OCI-LY3 (cell line): ENCODE data around the gene MLF2.

Experiments
- H2AFZ ChIP-seq: fragments of 200-600, 300-600 bp; shearing (Covaris generic); 2 replicates; pipeline ENCODE4 v1.6.0; 2014; ENCODE audit warnings: antibody characterized with exemption, low read depth, low read length
- H3K27ac ChIP-seq: fragments of 200-600, 300-600 bp; sonication (generic); 2 replicates; pipeline ENCODE4 v1.5.1; 2014; ENCODE audit warnings: mild to moderate bottlenecking, low read length, moderate library complexity, mixed read lengths
- H3K27me3 ChIP-seq: fragments of 200-600, 300-600 bp; sonication (generic); 2 replicates; pipeline ENCODE4 v1.6.1; 2014; ENCODE audit warnings: low read depth, low read length, mixed read lengths
- H3K36me3 ChIP-seq: fragments of 200-600, 300-600 bp; sonication (generic); replicated peaks from 2 replicates; pipeline ENCODE3; 2014; ENCODE audit warnings: low read depth, low read length, mixed read lengths
- H3K4me1 ChIP-seq: fragments of 300-600, 200-600 bp; sonication (generic); 2 replicates; pipeline ENCODE4 v1.6.1; 2014; ENCODE audit warnings: low read length, mixed read lengths
- H3K4me2 ChIP-seq: fragments of 200-600, 300-600 bp; sonication (generic); 2 replicates; pipeline ENCODE4 v1.6.1; 2014; ENCODE audit warnings: low read length, mixed read lengths
- H3K4me3 ChIP-seq: fragments of 300-600, 200-600 bp; sonication (generic); 2 replicates; pipeline ENCODE4 v1.5.1; 2014; ENCODE audit warnings: antibody characterized with exemption, mild to moderate bottlenecking, low read length, moderate library complexity
- H3K79me2 ChIP-seq: fragments of 300-600, 200-600 bp; shearing (Covaris generic); 2 replicates; pipeline ENCODE4 v1.6.1; 2014; ENCODE audit warnings: mild to moderate bottlenecking, low read length, mixed read lengths
- H3K9ac ChIP-seq: fragments of 300-600, 200-600 bp; shearing (Covaris generic); 2 replicates; pipeline ENCODE4 v1.6.0; 2014; ENCODE audit warnings: mild to moderate bottlenecking, low read length, moderate library complexity
- H3K9me3 ChIP-seq: fragments of 200-600, 300-600 bp; shearing (Covaris generic); 2 replicates; pipeline ENCODE4 v1.6.1; 2014; ENCODE audit warnings: low read length, mixed read lengths; ENCODE audit not compliant: insufficient read depth
- H4K20me1 ChIP-seq: fragments of 200-600, 300-600 bp; sonication (generic); 2 replicates; pipeline ENCODE4 v1.6.1; 2016; ENCODE audit warnings: low read length, mixed read lengths; ENCODE audit not compliant: insufficient read depth
- CTCF ChIP-seq: fragments of 200-600, 300-600 bp; sonication (generic); IDR thresholded peaks from 2 replicates; pipeline ENCODE4 v1.5.1; 2014; ENCODE audit warnings: antibody characterized with exemption, low read length, low read depth
- EZH2phosphoT487 ChIP-seq: fragments of 200-600 bp; shearing (Covaris generic); IDR thresholded peaks from 2 replicates; pipeline ENCODE4 v1.6.1; 2018; ENCODE audit warnings: antibody characterized with exemption, mixed run types, low read depth

The MLF2 gene

GRCh38 chr12:6752921-6753771 lies at the start of gene MLF2:
Gene MLF2, minus strand, starts transcription at chr12:6753141. Its CDS starts 807 bp downstream, at chr12:6752334.
- H3K79me2 ChIP-seq, result peaks cover 13% of the 10 kb centered on the region
- H3K27ac ChIP-seq, result peak within 1 kb of the TSS; percentile 86
- TF ChIP-seq CTCF (no peak; the same call in 1 of the 2 replicates), EZH2phosphoT487 (no peak)
- H3K4me2 ChIP-seq, result peak within 1 kb of the TSS; percentile 72
- no peaks in the 10 kb centered on the region for H3K27me3 ChIP-seq
- H2AFZ ChIP-seq, result peak within 1 kb of the TSS; percentile 13; the same call in 1 of the 2 replicates
- H3K4me1 ChIP-seq, result peaks cover 13% of the 10 kb centered on the region
- peak within 1 kb of the TSS; percentile 81 for H3K4me3 ChIP-seq
- no peaks in the 10 kb centered on the region for H4K20me1 ChIP-seq
- H3K9me3 ChIP-seq, result no peaks in the 10 kb centered on the region
- H3K36me3 ChIP-seq, result peaks cover 31% of the 10 kb centered on the region
- H3K9ac ChIP-seq, result peak within 1 kb of the TSS; percentile 94

GRCh38 chr12:6799147-6799546 lies 46.2 kb upstream of the MLF2 start:
- Histone ChIP-seq H3K9me3 (no peaks in the 10 kb centered on the region), H3K36me3 (no peaks in the 10 kb centered on the region), H3K4me1 (no peaks in the 10 kb centered on the region), H2AFZ (no peak overlapping the region), H3K27me3 (no peaks in the 10 kb centered on the region), H3K27ac (no peak overlapping the region), H3K9ac (no peak overlapping the region), H3K79me2 (no peaks in the 10 kb centered on the region), H3K4me2 (no peak overlapping the region), H4K20me1 (no peaks in the 10 kb centered on the region), H3K4me3 (no peak overlapping the region)
- TF ChIP-seq EZH2phosphoT487 (no peak), CTCF (no peak)

- H3K4me1 ChIP-seq, result peaks cover 15% of the 10 kb centered on the region
- H3K4me3 ChIP-seq, result no peak overlapping the region
- H3K4me2 ChIP-seq, result no peak overlapping the region
- H3K36me3 ChIP-seq, result no peaks in the 10 kb centered on the region
- no peaks in the 10 kb centered on the region for H3K27me3 ChIP-seq
- no peak for TF ChIP-seq EZH2phosphoT487
- no peak for TF ChIP-seq CTCF
- H3K27ac ChIP-seq, result no peak overlapping the region
- no peak overlapping the region for H3K9ac ChIP-seq
- H3K79me2 ChIP-seq, result no peaks in the 10 kb centered on the region
- no peaks in the 10 kb centered on the region for H4K20me1 ChIP-seq
- no peak overlapping the region for H2AFZ ChIP-seq
- H3K9me3 ChIP-seq, result no peaks in the 10 kb centered on the region
These were observed 43.6 kb upstream of the MLF2 start for GRCh38 chr12:6796576-6796975.

GRCh38 chr12:6795088-6795487 lies 42.1 kb upstream of the MLF2 start:
- TF ChIP-seq CTCF (no peak), EZH2phosphoT487 (no peak)
- Histone ChIP-seq H4K20me1 (no peaks in the 10 kb centered on the region), H2AFZ (no peak overlapping the region), H3K79me2 (no peaks in the 10 kb centered on the region), H3K36me3 (no peaks in the 10 kb centered on the region), H3K4me1 (peaks cover 15% of the 10 kb centered on the region), H3K4me3 (no peak overlapping the region), H3K27me3 (no peaks in the 10 kb centered on the region), H3K4me2 (no peak overlapping the region), H3K9ac (no peak overlapping the region), H3K9me3 (no peaks in the 10 kb centered on the region), H3K27ac (no peak overlapping the region)
